ENCODE measurements around the gene ARHGAP44.

The ARHGAP44 gene

GRCh38 chr17:12998461-12998860, 209.2 kb downstream of the ARHGAP44 start:
- no peaks in the 10 kb centered on the region for H3K4me1 ChIP-seq (ENCODE audit: control insufficient read depth, insufficient read depth, low read length)
- H3K4me3 ChIP-seq (ENCODE audit: low read length): no peak overlapping the region
- H3K9me3 ChIP-seq (replicated peaks; ENCODE audit: low read length): no peaks in the 10 kb centered on the region
- no peak overlapping the region for H3K4me2 ChIP-seq (ENCODE audit: low read length)
- H3K36me3 ChIP-seq (ENCODE audit: insufficient read depth, low read length): peaks cover 91% of the 10 kb centered on the region
- H3K9ac ChIP-seq (ENCODE audit: low read depth, low read length): no peak overlapping the region
- no peaks in the 10 kb centered on the region for H3K27me3 ChIP-seq (ENCODE audit: control insufficient read depth, insufficient read depth, low read length)

GRCh38 chr17:12998874-12999273, 209.6 kb downstream of the ARHGAP44 start:
- no peak overlapping the region for H3K9ac ChIP-seq (ENCODE audit: low read depth, low read length)
- no peaks in the 10 kb centered on the region for H3K27me3 ChIP-seq (ENCODE audit: control insufficient read depth, insufficient read depth, low read length)
- H3K36me3 ChIP-seq (ENCODE audit: insufficient read depth, low read length): peaks cover 90% of the 10 kb centered on the region
- no peak overlapping the region for H3K4me3 ChIP-seq (ENCODE audit: low read length)
- H3K4me2 ChIP-seq (ENCODE audit: low read length): no peak overlapping the region
- H3K4me1 ChIP-seq (ENCODE audit: control insufficient read depth, insufficient read depth, low read length): no peaks in the 10 kb centered on the region
- no peaks in the 10 kb centered on the region for H3K9me3 ChIP-seq (replicated peaks; ENCODE audit: low read length)

- no peaks in the 10 kb centered on the region for H3K9me3 ChIP-seq (replicated peaks; ENCODE audit: low read length)
- H3K27me3 ChIP-seq (ENCODE audit: control insufficient read depth, insufficient read depth, low read length): no peaks in the 10 kb centered on the region
- H3K4me2 ChIP-seq (ENCODE audit: low read length): no peak overlapping the region
- no peaks in the 10 kb centered on the region for H3K4me1 ChIP-seq (ENCODE audit: control insufficient read depth, insufficient read depth, low read length)
- no peak overlapping the region for H3K4me3 ChIP-seq (ENCODE audit: low read length)
- H3K9ac ChIP-seq (ENCODE audit: low read depth, low read length): no peak overlapping the region
- peaks cover 90% of the 10 kb centered on the region for H3K36me3 ChIP-seq (ENCODE audit: insufficient read depth, low read length)
Observed at GRCh38 chr17:13000561-13000960, 211.3 kb downstream of the ARHGAP44 start.

GRCh38 chr17:13001991-13002615, 212.8 kb downstream of the ARHGAP44 start:
- H3K4me3 ChIP-seq (ENCODE audit: low read length): no peak overlapping the region
- H3K4me2 ChIP-seq (ENCODE audit: low read length): no peak overlapping the region
- H3K9me3 ChIP-seq (replicated peaks; ENCODE audit: low read length): no peaks in the 10 kb centered on the region
- peaks cover 80% of the 10 kb centered on the region for H3K36me3 ChIP-seq (ENCODE audit: insufficient read depth, low read length)
- no peak overlapping the region for H3K9ac ChIP-seq (ENCODE audit: low read depth, low read length)
- H3K27me3 ChIP-seq (ENCODE audit: control insufficient read depth, insufficient read depth, low read length): no peaks in the 10 kb centered on the region
- no peaks in the 10 kb centered on the region for H3K4me1 ChIP-seq (ENCODE audit: control insufficient read depth, insufficient read depth, low read length)

- no peaks in the 10 kb centered on the region for H3K4me1 ChIP-seq (ENCODE audit: control insufficient read depth, insufficient read depth, low read length)
- no peaks in the 10 kb centered on the region for H3K27me3 ChIP-seq (ENCODE audit: control insufficient read depth, insufficient read depth, low read length)
- H3K4me2 ChIP-seq (ENCODE audit: low read length): no peak overlapping the region
- no peaks in the 10 kb centered on the region for H3K9me3 ChIP-seq (replicated peaks; ENCODE audit: low read length)
- H3K36me3 ChIP-seq (ENCODE audit: insufficient read depth, low read length): peaks cover 79% of the 10 kb centered on the region
- H3K4me3 ChIP-seq (ENCODE audit: low read length): no peak overlapping the region
- H3K9ac ChIP-seq (ENCODE audit: low read depth, low read length): no peak overlapping the region
Observed at GRCh38 chr17:13002761-13003453, 213.6 kb downstream of the ARHGAP44 start.

GRCh38 chr17:13003454-13003851, 214.2 kb downstream of the ARHGAP44 start:
- Histone ChIP-seq H3K36me3 (ENCODE audit: insufficient read depth, low read length) (peaks cover 76% of the 10 kb centered on the region), H3K27me3 (ENCODE audit: control insufficient read depth, insufficient read depth, low read length) (no peaks in the 10 kb centered on the region), H3K4me3 (ENCODE audit: low read length) (no peak overlapping the region), H3K9ac (ENCODE audit: low read depth, low read length) (no peak overlapping the region), H3K9me3 (replicated peaks; ENCODE audit: low read length) (no peaks in the 10 kb centered on the region), H3K4me2 (ENCODE audit: low read length) (no peak overlapping the region), H3K4me1 (ENCODE audit: control insufficient read depth, insufficient read depth, low read length) (no peaks in the 10 kb centered on the region)

- H3K4me2 ChIP-seq (ENCODE audit: low read length): no peak overlapping the region
- H3K36me3 ChIP-seq (ENCODE audit: insufficient read depth, low read length): peaks cover 77% of the 10 kb centered on the region
- no peak overlapping the region for H3K4me3 ChIP-seq (ENCODE audit: low read length)
- H3K27me3 ChIP-seq (ENCODE audit: control insufficient read depth, insufficient read depth, low read length): no peaks in the 10 kb centered on the region
- no peaks in the 10 kb centered on the region for H3K4me1 ChIP-seq (ENCODE audit: control insufficient read depth, insufficient read depth, low read length)
- H3K9ac ChIP-seq (ENCODE audit: low read depth, low read length): no peak overlapping the region
- no peaks in the 10 kb centered on the region for H3K9me3 ChIP-seq (replicated peaks; ENCODE audit: low read length)
Observed at GRCh38 chr17:13003927-13004326, 214.6 kb downstream of the ARHGAP44 start.

GRCh38 chr17:13004336-13004735, 215.0 kb downstream of the ARHGAP44 start:
- Histone ChIP-seq H3K4me1 (ENCODE audit: control insufficient read depth, insufficient read depth, low read length) (no peaks in the 10 kb centered on the region), H3K27me3 (ENCODE audit: control insufficient read depth, insufficient read depth, low read length) (no peaks in the 10 kb centered on the region), H3K9ac (ENCODE audit: low read depth, low read length) (no peak overlapping the region), H3K4me2 (ENCODE audit: low read length) (no peak overlapping the region), H3K4me3 (ENCODE audit: low read length) (no peak overlapping the region), H3K9me3 (replicated peaks; ENCODE audit: low read length) (no peaks in the 10 kb centered on the region), H3K36me3 (ENCODE audit: insufficient read depth, low read length) (peaks cover 77% of the 10 kb centered on the region)

- H3K9me3 ChIP-seq (replicated peaks; ENCODE audit: low read length): no peaks in the 10 kb centered on the region
- H3K4me2 ChIP-seq (ENCODE audit: low read length): no peak overlapping the region
- no peaks in the 10 kb centered on the region for H3K27me3 ChIP-seq (ENCODE audit: control insufficient read depth, insufficient read depth, low read length)
- H3K9ac ChIP-seq (ENCODE audit: low read depth, low read length): no peak overlapping the region
- H3K36me3 ChIP-seq (ENCODE audit: insufficient read depth, low read length): peaks cover 76% of the 10 kb centered on the region
- H3K4me3 ChIP-seq (ENCODE audit: low read length): no peak overlapping the region
- H3K4me1 ChIP-seq (ENCODE audit: control insufficient read depth, insufficient read depth, low read length): no peaks in the 10 kb centered on the region
Observed at GRCh38 chr17:13005530-13005929, 216.2 kb downstream of the ARHGAP44 start.

- H3K4me3 ChIP-seq (ENCODE audit: low read length): no peak overlapping the region
- no peak overlapping the region for H3K9ac ChIP-seq (ENCODE audit: low read depth, low read length)
- H3K36me3 ChIP-seq (ENCODE audit: insufficient read depth, low read length): peaks cover 79% of the 10 kb centered on the region
- H3K27me3 ChIP-seq (ENCODE audit: control insufficient read depth, insufficient read depth, low read length): no peaks in the 10 kb centered on the region
- H3K4me2 ChIP-seq (ENCODE audit: low read length): no peak overlapping the region
- H3K9me3 ChIP-seq (replicated peaks; ENCODE audit: low read length): no peaks in the 10 kb centered on the region
- H3K4me1 ChIP-seq (ENCODE audit: control insufficient read depth, insufficient read depth, low read length): no peaks in the 10 kb centered on the region
Observed at GRCh38 chr17:13008461-13008860, 219.2 kb downstream of the ARHGAP44 start.

GRCh38 chr17:13010959-13011358, 221.7 kb downstream of the ARHGAP44 start:
- no peaks in the 10 kb centered on the region for H3K27me3 ChIP-seq (ENCODE audit: control insufficient read depth, insufficient read depth, low read length)
- peaks cover 79% of the 10 kb centered on the region for H3K36me3 ChIP-seq (ENCODE audit: insufficient read depth, low read length)
- H3K9ac ChIP-seq (ENCODE audit: low read depth, low read length): no peak overlapping the region
- H3K9me3 ChIP-seq (replicated peaks; ENCODE audit: low read length): no peaks in the 10 kb centered on the region
- no peak overlapping the region for H3K4me3 ChIP-seq (ENCODE audit: low read length)
- H3K4me1 ChIP-seq (ENCODE audit: control insufficient read depth, insufficient read depth, low read length): no peaks in the 10 kb centered on the region
- no peak overlapping the region for H3K4me2 ChIP-seq (ENCODE audit: low read length)

GRCh38 chr17:13014801-13015200, 225.5 kb downstream of the ARHGAP44 start:
- Histone ChIP-seq H3K4me1 (ENCODE audit: control insufficient read depth, insufficient read depth, low read length) (peaks cover 11% of the 10 kb centered on the region), H3K9ac (ENCODE audit: low read depth, low read length) (no peak overlapping the region), H3K4me2 (ENCODE audit: low read length) (no peak overlapping the region), H3K36me3 (ENCODE audit: insufficient read depth, low read length) (peaks cover 66% of the 10 kb centered on the region), H3K27me3 (ENCODE audit: control insufficient read depth, insufficient read depth, low read length) (no peaks in the 10 kb centered on the region), H3K9me3 (replicated peaks; ENCODE audit: low read length) (no peaks in the 10 kb centered on the region), H3K4me3 (ENCODE audit: low read length) (no peak overlapping the region)

Data from skeletal muscle satellite cell (primary cell).